HG03066 (cell line): ENCODE results near the gene EWSR1.

Source experiments
- ATAC-seq: cut with Tn5 transposase; IDR thresholded peaks from one replicate; pipeline ENCODE4 v1.9.1; 2021; ENCODE audit warnings: low read depth; ENCODE audit not compliant: unreplicated experiment

The EWSR1 gene

DNA sequence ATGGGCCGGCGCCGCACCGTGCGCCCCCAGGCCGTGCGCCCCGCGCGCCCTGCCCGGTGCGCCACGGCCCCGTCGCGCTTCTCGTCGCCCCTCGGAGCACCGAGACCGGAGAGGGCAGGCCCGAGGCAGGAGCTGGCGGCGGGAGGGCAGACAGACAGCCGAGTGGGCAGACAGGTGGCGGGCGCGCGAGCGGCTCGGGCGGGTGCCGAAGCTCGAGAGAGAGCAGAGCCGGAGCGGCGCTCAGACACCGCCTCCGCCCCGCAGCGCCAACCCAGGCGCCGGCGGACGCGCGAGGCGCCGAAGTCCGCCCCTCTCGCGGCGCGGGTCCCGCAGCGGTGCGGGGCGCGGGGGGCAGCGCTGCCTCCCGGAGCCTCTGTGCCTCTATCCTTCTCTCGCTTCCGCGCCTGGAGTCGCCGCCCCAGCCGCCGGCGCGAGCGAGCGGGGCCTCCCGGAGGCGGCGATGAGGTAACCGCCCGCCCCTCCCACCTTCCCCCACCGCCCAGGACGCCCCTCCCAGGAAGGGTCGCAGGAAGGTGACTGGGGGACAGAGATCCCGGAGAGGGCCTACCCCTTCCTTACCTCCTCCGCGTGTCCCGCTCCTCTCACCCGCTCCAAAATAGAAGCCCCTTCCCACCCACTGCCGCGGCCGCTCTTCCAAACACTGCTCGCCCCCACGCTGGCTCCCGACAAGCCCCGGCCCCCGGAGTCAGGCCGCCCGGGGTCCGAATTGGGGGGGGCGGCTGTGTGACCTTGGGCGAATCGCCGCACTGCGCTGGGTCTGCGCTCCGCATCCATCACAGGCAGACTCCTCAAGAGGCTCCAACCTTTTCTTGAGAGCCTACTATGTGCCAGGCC, 47.4 kb downstream of the EWSR1 start, which contains the start of gene RASL10A:
RASL10A (minus strand) TSS at position 412 of the 855 bp plus-strand sequence. CDS start 451 bp downstream, outside the sequence.
- no peak for ATAC-seq

DNA sequence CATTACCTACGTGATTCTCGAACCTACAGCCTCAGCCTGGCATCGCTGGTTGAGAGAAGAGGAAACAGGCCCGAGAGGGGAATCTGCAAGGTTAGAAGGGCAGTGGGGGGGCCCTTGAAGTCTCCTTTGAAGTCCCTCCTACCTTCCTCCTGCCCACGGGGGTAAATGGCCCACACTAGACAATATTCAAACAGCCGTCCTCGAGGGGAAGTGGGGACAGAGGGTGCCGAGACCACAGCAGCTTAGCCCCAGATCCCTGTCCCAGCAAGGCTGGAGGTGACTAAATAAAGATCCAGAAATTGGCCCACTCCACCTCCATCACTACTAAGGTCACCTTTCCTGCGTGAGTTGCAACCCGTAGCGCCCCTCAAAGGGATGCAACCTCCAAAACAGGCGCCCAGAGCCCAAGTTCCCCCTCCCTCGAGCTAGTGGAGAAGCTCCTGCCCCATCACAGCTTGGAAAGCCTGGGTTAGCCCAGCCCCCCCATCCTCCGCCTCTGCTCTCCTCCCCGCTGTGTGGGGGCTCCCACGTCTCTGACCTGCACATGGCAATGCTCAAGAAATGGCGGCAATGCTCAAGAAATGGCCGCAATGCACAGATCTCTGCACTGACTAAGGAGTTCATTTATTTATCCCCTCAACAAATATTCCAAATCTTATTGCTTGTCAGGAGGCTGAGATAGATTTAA, 48.2 kb downstream of the EWSR1 start:
- no peak for ATAC-seq

DNA sequence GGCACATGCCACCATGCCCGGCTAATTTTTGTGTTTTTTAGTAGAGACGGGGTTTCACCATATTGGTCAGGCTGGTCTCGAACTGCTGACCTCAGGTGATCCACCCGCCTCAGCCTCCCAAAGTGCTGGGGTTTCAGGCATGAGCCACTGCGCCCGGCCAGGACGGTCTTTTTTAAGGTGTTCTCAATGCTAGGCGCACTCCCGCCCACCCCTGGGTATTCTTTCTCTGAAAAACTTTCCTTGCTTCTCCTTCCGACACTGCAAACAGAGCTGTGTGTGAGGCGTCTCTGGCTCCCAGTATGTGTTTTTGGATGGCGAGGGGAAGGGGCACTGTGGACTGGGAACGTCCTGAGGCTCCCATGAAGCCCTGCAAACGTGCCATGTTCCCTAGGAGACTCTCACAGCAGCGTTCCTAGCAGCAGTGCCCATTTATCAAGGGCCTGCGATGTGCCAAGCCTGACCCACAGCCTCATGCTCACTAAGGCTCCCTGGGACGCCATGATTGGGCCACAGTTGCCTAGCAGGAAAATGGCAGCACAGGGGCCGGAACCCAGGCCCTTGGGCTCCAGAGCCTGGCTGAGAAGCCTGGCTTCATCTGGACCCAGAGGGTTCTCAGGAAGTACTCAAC, 49.9 kb downstream of the EWSR1 start:
- no peak for ATAC-seq

DNA sequence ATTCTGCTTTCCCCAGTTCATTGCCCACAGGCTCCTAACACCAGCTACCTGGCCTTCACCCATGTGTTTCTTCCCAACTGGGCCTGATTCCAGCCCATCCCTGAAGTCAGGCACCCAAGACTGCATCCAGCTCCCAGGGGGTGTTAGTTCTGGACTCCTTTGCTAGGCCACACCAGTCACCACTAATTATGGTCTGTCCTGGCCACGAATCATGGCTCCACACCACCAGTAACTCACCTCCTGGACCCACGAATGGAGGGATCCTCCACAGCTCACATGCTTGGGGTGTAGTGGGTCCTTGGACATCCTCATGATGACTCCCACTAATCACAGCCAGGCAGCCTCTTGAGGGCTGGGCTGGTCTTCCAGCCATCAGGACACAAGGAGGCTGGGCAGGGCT, 51.0 kb downstream of the EWSR1 start:
- no peak for ATAC-seq

DNA sequence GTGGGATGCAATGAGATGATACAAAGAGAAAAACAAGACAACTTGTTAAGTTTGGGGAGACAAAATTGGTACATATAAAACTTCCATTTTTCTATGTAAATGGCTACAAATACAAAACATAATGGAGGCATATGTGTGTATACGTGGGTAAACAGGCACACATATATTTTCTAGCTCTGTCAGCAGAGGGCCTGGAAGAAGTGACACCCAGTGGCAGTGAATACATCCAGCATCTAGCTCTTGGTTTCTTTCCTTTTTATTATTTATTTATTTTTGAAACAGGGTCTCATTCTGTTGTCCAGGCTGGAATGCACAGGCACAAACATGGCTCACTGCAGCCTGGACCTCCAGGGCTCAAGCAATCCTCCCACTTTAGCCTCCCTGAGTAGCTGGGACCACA, 52.5 kb downstream of the EWSR1 start:
- ATAC-seq = no peak

DNA sequence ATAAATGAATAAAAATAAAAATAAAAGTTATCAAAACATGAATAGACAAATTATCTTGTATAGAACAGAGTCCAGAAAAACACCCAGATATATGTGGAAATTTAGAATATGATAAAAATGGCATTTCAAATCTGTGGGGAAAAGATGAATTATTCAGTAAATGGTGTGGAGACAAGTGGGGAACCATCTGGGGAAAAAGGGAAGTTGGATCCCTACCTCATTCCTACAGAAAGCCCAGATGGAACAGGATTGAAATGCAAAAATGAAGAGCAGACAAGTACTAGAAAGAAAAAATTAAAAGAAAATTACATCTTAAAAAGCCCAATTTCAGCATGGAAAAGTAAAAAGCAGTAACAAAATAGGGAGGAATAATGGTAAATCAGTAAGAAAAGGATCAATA, 55.6 kb downstream of the EWSR1 start:
- no peak for ATAC-seq

DNA sequence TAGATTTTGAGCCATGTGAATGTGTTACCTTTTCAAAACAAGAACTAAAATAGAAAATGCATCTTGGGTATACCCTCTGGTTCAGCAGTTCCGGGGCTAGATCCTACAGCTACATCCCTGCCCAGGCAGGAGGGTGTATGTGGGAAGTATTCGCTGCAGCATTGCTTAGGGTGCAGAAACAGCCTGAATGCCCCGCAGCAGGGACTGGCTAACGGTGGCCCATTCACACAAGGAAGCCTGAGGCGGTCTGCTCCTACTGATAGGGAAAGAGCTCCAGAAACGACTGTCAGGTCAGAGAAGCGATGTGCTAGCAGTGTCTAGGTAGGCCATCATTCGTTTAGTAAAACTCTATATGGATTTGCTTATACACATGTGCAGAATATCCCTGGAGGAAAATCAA, 57.3 kb downstream of the EWSR1 start:
- ATAC-seq = no peak

DNA sequence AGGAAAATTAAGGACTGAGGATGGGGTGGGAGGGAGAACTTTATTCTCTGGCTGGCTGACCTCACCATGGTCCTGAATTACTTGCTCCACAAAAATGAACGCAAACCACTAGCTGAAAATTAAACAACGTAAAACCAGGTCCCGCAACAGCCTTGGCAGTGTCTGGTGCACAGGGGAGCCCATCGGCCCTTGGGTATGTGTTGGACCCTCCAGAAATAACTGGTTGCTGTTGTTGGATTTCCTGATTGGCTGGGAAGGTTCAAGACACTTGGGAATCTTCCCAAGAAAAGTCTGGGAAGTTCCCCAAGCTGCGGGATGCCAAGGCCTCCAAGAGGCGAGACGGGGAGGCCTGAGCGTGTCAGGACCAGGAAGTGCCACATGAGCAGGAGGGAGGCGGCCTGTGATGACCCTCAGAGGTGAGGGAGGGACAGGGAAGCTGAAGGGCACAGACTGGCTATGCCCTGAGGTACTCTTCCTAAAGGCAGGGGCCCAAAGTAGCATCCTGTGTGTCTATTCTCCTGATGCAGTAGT, 57.8 kb downstream of the EWSR1 start:
- ATAC-seq = no peak

DNA sequence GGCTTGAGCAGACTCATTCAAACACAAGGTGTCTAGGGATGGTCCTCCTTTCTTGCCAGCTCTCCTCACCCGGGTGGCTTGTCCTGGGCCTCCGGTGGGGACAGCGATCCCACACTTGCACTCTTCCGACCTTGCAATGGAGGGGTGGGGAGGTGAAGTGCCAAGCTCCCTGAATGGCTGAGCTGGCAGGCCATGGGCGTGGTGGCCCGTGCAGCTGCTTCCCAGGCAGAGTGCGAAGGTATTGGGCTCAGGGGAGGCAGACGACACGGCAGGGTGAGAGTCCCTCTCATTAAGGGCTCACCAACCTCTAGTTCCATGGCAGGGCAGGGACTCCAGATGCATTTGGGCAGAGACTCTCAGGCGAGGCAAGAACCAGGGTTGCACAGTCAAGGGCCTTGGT, 58.4 kb downstream of the EWSR1 start:
- ATAC-seq = no peak

DNA sequence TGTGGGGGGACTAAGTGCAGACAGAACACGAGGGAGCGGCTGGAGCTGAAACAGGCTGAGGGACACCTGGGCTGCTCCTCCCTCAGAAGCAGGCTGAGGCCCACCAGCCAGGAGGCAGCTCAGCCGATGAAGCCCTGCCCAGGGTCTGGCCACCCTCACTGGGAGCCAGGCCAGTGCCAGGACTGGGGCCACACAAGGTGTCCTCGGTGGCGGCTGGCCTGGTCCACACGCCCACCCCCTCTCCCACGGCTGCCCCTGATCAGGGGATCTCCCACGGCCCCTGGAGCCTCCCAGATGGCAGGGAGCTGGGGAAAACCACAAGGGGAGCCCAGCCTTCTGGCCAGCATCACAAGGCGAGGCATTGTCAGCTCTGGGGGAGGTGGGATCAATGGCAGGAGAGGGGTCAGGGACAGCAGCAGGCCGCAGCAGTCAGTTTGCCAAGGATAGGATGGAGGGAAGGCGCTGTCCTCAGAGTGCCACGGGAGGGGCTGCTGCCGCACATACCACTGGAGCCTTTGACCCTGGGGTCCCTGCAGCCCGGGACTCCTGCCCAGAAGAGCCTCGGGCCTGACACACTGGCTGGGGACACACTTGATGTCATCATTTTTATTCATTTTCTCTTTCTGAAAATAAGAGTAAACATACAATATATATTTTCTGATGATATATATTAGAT, 59.2 kb downstream of the EWSR1 start:
- ATAC-seq = no peak

DNA sequence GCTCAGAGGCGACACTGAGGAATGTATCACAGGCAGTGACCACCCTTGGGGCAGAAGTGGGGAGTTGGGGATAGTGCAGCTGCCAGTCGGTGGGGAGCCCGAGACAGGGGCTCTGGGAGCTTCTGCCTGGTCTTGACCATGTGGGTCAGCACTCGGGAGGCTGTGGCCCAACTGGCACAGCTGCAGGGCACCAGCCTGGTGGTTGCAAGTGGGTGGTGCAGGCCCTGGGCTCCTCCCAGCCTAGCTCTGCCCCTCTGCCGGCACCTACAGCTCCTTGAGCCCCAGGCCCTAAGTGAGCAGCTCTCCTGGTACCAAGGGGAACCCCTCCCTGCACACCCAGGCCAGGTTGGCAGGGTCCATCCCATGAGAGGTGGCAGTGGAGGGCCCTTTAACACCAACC, 60.0 kb downstream of the EWSR1 start:
- no peak for ATAC-seq

DNA sequence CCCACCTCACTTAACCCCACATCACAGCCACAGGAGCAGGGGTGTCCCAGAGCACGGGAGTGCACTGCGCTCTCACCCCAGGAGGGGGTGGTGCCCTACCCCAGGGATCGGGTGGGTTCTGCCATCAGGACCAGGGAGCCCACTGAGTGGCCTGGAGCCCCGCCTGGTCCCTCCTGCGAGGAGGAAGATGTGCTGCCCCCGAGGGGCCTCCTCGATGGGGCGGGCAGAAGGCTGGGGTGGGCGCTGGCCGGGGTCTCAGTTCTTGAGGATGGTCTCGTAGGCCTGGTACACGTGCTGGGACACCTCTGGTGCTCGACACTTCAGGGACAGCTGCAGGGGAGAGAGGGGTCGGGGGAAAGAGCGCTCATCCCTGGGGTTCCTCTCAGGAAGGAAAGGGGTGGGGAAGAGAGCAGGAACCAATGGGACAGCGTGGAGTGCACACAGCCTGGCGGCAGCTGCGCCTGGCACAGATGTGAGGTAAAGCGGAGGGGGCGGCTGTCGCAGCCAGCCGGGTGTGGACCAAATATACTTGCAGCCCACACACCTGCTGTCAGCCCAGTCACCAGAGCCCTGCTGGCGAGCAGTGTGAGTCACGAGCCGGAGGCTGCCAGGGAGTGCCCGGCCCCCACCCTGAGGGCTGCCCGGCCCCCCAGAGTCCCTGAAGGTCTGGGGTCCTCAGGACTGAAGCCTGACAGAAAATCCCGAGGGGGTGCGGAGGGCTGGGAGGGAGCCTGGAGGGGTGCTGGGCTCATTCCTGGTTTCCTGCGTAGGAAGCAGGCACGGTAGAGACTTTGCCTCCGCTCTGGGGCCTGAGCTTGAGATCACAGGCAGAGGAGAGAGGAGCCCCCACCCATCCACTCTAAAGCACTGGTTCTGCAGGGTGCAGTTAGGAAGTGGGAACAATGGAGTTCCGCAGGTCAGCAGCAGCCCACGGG, 60.8 kb downstream of the EWSR1 start:
- no peak for ATAC-seq

DNA sequence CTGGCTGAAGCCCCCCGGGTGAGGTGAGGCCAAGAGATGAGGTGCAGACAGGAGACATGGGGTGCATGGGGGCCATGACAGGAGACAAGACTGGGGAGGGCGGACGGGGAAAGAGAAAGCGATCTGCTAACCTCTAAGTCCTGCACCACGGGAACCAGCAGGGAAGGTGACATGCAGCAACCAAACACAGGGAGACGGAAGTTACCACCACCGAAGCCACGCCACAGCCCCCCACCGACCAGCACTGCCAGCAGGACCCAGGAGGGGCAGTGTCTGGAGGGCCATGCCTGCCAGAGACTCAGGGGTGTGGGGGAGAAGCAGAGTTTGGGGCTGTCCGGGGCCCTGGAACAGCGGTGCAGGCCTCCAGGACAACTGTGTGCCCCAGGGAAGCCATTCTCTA, 61.5 kb downstream of the EWSR1 start:
- ATAC-seq = no peak

DNA sequence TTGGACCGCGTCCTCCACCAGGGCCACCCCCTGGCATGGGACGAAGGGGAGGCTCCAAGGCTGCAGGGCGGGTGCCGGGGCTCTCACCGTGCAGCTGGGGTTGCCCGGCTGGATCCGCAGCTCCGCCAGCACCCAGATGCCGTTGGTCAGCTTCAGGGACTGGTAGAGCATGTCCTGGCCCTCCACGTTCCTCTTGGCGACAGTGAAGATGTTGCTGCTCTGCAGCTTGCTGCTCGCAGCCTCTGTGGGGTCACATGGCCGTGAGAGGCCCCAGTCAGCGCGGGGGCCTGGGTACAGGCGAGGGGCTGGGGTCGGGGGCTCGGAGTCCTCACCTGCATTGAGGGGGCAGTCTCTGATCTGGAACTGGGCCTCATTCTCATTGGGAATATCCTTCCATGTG, 62.2 kb downstream of the EWSR1 start:
- no peak for ATAC-seq

DNA sequence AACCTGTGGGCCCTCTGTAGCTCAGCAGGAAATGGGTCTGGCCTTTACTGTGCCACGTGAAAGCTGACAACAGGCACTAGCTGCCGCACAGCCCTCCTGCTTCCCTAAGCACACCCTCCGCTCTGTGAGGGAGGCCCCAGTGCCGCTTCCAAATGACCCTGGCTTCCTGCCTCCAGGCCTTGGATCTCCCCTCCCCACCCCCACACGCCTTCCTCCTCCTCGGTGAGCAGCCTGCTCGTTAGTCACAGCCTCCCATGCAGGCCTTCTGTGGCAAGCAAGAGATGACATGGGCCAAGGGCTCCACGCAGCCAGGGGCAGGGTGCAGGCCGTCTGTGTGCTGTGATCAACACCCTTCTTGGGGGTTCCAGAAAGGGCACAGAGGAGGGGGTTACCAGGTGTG, 62.7 kb downstream of the EWSR1 start:
- ATAC-seq = no peak

DNA sequence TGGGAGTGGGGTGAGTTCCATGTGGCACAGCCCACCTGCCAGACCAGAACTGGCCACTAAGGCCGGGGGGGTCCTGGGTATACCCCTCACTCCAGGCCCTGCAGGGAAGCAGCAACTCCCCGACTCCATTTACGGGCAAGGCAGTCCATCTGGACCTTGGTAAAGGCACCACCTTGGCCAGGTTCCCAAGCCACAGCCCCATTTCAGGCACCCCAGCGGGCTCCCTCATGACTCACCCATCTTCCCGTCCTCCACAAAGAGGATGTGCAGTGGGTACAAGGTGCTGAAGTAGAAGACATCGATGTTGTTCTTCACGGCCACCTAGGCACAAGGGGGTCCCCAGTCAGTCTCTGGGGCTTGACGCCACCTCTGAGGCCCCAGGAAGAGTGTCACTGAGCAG, 63.1 kb downstream of the EWSR1 start:
- ATAC-seq = no peak

DNA sequence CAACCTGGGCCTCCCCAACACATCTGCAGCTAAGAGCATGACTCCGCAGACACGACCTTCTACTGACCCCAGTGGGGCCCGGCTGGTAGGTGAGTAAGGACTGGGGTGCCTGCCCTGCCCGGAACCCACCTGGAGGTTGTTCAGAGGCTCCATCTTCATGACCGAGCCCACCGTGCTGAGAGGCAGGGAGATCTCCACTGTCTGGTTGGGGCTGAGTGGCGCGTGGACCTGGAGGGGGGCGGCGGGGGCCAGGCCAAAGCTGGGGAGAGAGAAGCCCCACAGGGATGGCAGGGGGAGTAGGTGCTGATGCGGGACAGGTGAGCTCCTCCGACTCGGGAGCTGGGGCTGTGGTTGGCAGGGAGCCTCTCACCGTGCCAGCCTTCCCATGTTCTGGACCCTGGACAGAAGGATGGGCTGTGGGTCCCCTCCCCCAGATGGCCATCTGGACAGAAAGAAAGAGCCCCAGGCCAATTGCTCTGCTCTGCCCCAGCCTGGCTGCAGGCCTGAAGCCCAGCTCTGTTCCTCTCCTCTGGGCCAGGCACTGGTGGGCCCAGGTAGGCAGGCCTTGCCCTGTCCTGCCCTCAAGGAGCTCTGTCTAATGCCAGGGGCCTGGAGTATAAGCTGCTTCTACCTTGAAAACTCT, 63.7 kb downstream of the EWSR1 start:
- ATAC-seq = no peak

DNA sequence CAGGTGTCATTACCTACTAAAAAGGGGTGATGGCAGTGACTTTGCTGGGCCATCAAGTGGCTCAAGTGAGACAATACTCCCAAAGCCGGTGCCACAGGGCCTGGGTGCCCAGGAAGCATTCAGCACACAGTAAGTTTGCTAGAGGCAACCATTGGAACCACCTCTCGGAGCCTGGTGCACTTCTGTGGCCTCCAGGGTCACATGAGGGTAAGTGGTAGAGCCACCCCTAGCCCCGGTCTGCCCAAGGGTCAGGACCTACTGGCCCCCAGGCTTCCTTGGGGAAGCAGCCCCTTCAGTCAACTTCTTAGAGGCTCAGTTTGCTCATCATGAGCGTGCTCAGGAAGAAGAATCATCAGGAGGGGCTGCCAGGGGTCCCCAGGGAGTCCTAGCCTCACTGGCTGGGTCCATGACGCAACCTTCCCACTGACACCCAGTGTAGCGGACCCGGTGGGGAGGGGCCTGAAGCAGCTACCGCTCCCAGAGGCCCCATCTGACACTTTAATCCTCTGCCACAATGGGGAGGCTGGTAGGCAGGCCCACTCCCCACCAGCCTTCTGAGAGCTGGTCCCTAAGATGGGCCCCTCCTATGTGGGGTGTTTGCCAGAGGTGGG, 64.9 kb downstream of the EWSR1 start:
- no peak for ATAC-seq

DNA sequence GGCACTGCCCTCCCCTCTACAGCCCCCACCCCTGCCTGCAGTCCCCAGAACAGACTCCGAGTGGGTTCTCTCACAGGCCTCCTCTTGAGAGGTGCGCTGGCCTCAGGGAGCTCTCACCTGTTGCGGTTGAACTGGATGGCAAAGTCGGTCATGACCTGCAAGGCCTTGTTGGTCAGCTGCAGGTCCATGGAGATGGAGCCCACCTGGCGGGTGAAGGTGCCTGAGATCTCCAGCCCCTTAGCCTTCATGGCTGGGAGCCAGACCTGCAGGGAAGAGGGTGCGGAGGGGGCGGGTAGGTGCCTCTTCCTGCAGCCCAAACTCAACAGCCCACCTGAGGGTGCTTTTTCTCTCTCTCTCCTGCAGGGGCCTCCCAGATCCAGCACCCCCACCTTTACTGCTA, 66.1 kb downstream of the EWSR1 start:
- no peak for ATAC-seq
